Hematopoietic multipotent progenitor cell treated with erythropoietin and hydrocortisone succinate and interleukin-3 and kit ligand, for 4 days (in vitro differentiated cells): ENCODE results near the gene CAVIN1.
"Not testable (repeated sequence)": the region's sequence is repeated elsewhere in the genome, so short reads cannot be mapped to it uniquely, and the experiment has no call there.

Experiments used
- DNase-seq: peaks from one replicate; pipeline ENCODE4 v3.0.0-alpha.2; 2015

The CAVIN1 gene

GRCh38 chr17:42422958-42423712 is at the start of gene CAVIN1:
TSS of gene CAVIN1 (minus strand) at chr17:42423256. CDS start at chr17:42423097, 159 bp downstream.
- peak; percentile 86 for DNase-seq

- no peak for DNase-seq
Measured at GRCh38 chr17:42467889-42468288, 44.8 kb upstream of the CAVIN1 start.

GRCh38 chr17:42463976-42464400 is 40.9 kb upstream of the CAVIN1 start:
- no peak for DNase-seq

GRCh38 chr17:42460371-42460770 is 37.3 kb upstream of the CAVIN1 start:
- DNase-seq, result peak; percentile 13

- DNase-seq, result peak; percentile 88
Measured at GRCh38 chr17:42459801-42460281, 36.8 kb upstream of the CAVIN1 start.

- DNase-seq, result peak; percentile 81
Measured at GRCh38 chr17:42459256-42459800, 36.3 kb upstream of the CAVIN1 start.

- peak; percentile 96 for DNase-seq
Measured at GRCh38 chr17:42458497-42459255, 35.6 kb upstream of the CAVIN1 start, which contains the start of gene ATP6V0A1. TSS of gene ATP6V0A1 (plus strand) at chr17:42458878. CDS start at chr17:42460895, 2,017 bp downstream.

GRCh38 chr17:42457107-42457792 is 34.2 kb upstream of the CAVIN1 start:
- DNase-seq, result peak; percentile 35

- peak; percentile 93 for DNase-seq
Measured at GRCh38 chr17:42456223-42457106, 33.4 kb upstream of the CAVIN1 start.

- DNase-seq, result not testable (repeated sequence)
Measured at GRCh38 chr17:42454987-42455386, 31.9 kb upstream of the CAVIN1 start.

- DNase-seq, result peak; percentile 78
Measured at GRCh38 chr17:42453439-42453838, 30.4 kb upstream of the CAVIN1 start.

- not testable (repeated sequence) for DNase-seq
Measured at GRCh38 chr17:42451270-42451669, 28.2 kb upstream of the CAVIN1 start.

GRCh38 chr17:42449838-42450237 is 26.8 kb upstream of the CAVIN1 start:
- not testable (repeated sequence) for DNase-seq

GRCh38 chr17:42449176-42449575 is 26.1 kb upstream of the CAVIN1 start:
- DNase-seq, result not testable (repeated sequence)

- DNase-seq, result no peak
Measured at GRCh38 chr17:42442196-42442565, 19.1 kb upstream of the CAVIN1 start.

GRCh38 chr17:42441371-42442195 is 18.5 kb upstream of the CAVIN1 start:
- DNase-seq, result no peak

- DNase-seq, result peak; percentile 72
Measured at GRCh38 chr17:42438600-42439567, 15.8 kb upstream of the CAVIN1 start.

GRCh38 chr17:42436391-42436790 is 13.3 kb upstream of the CAVIN1 start:
- DNase-seq, result no peak

GRCh38 chr17:42431758-42432161 is 8.7 kb upstream of the CAVIN1 start:
- no peak for DNase-seq
